Body of pancreas (tissue), 4 donors: ENCODE data around the gene GSTA2. TPM values are rescaled to one million over a fixed set of nuclear protein-coding genes. Genes with fewer than 3 reads are reported as not detected.
"Not testable (repeated sequence)": the region's sequence is repeated elsewhere in the genome, so short reads cannot be mapped to it uniquely, and the experiment has no call there.

ENCODE experiments used
- ATAC-seq: fragments of 150-250 bp; one replicate; pipeline ENCODE4 v1.9.1; 2016
- DNase-seq, 4 donors: peaks; one replicate each; pipeline ENCODE4 v3.0.0-alpha.2; 2019
- H3K27ac ChIP-seq, 4 donors: fragments of 200-600 bp; sonication (generic); 1 replicate in 3 of 4; 2 replicates in 1 of 4; pipeline versions ENCODE4 v1.5.1 to v1.6.1; 2016 to 2019; ENCODE audit warnings: mild to moderate bottlenecking in 1 of 4, mixed read lengths in 1 of 4, moderate library complexity in 1 of 4
- H3K27me3 ChIP-seq, 2 donors: fragments of 200-600 bp; sonication (generic); one replicate each; pipeline ENCODE4 v1.6.0; 2016; ENCODE audit warnings: mild to moderate bottlenecking in 1 of 2
- H3K36me3 ChIP-seq, 2 donors: fragments of 200-600 bp; sonication (generic); replicated peaks in 1 of 2; 2 replicates each; pipeline ENCODE4 v1.5.1; 2016; ENCODE audit warnings: low read depth in 2 of 2; ENCODE audit not compliant: insufficient read depth in 1 of 2
- H3K4me1 ChIP-seq: fragments of 200-600 bp; sonication (generic); one replicate; pipeline ENCODE4 v1.6.0; 2016
- H3K4me3 ChIP-seq, 2 donors: fragments of 200-600 bp; sonication (generic); 1 replicate in 1 of 2; 2 replicates in 1 of 2; pipeline ENCODE4 v1.5.1; 2016 to 2019
- H3K9me3 ChIP-seq, 3 donors: fragments of 200-600 bp; sonication (generic); 1 replicate in 2 of 3; 2 replicates in 1 of 3; pipeline ENCODE4 v1.5.1; 2016
- CTCF ChIP-seq, 7 experiments: fragments of 450-650 bp in 4 of 7; fragments of 200-600 bp in 3 of 7; sonication (generic) in 3 of 7; IDR thresholded peaks; one replicate each; pipeline ENCODE4 v1.5.1; 2016 to 2019; ENCODE audit warnings: antibody characterized with exemption in 7 of 7
- POLR2A ChIP-seq, 3 donors: fragments of 450-650 bp; IDR thresholded peaks; one replicate each; pipeline ENCODE4 v1.6.1; 2016; ENCODE audit warnings: antibody characterized with exemption in 3 of 3, mild to moderate bottlenecking in 2 of 3
- WGBS, 2 donors: methylation state at CpG; one replicate each; pipeline ENCODE4 v1.1.5; 2017; 5-methylcytosine and 5-hydroxymethylcytosine counted together
- intact Hi-C: fragments of 100-400 bp; cut with DNase I; formaldehyde crosslinking; loops from one replicate; pipeline ENCODE4 v1.15.1; 2023
- total RNA-seq, 2 donors: library from RNA; depleted of rRNA; stranded (reverse); fragments of >200 nt; gene quantifications; one replicate each; pipeline ENCODE4 v1.1.0, GENCODE V29; 2016

GSTA2 gene
- total RNA-seq, 2 donors from 2014 or later, result 73.7 to 76.1 TPM

DNA sequence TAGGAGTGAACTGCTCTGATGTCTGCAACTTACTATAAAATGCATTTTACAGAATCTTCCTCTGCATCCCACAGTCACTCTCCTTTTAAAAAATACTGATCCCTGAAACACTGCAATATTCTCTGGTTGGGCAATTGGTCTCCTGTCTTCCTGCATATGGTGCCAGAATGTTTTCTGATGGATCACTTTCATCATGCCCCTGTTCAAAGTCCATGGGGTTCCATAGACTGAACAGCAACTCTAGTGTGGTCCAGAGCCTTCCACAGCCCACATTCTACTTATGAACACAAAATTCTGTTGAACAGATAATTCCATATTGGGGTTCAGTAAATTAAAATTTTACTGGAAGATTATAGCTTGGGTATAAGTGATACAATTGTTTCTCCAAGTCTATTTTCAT, 11.0 kb downstream of the GSTA2 start:
- DNase-seq (no peak), ATAC-seq (no peak)
- H3K4me3 ChIP-seq, result no peak overlapping the region
- peaks cover 25% of the 10 kb centered on the region for H3K4me1 ChIP-seq
- TF ChIP-seq CTCF (IDR thresholded peaks at IDR 0.05) (no peak), POLR2A (IDR thresholded peaks at IDR 0.05) (no peak)
- H3K27me3 ChIP-seq, result no peaks in the 10 kb centered on the region
- H3K9me3 ChIP-seq, result no peaks in the 10 kb centered on the region
- H3K27ac ChIP-seq, result peak overlapping the region in 1 of 4 donors; percentile 5
- peaks cover 13 to 14% of the 10 kb centered on the region in 2 donors for H3K36me3 ChIP-seq
- intact Hi-C loops, result no loop called here

- WGBS, 2 donors, result 29 to 32% methylated on average over 2 of the region's 2 CpGs
- H3K4me3 ChIP-seq, result no peak overlapping the region
- H3K27ac ChIP-seq, result peak overlapping the region in 2 of 4 donors; percentile 31 to 85
- peaks cover 13 to 14% of the 10 kb centered on the region in 2 donors for H3K36me3 ChIP-seq
- H3K4me1 ChIP-seq, result peaks cover 51% of the 10 kb centered on the region
- no peak for TF ChIP-seq CTCF (IDR thresholded peaks at IDR 0.05)
- no peak for TF ChIP-seq POLR2A (IDR thresholded peaks at IDR 0.05)
- H3K27me3 ChIP-seq, result no peaks in the 10 kb centered on the region
- DNase-seq (no peak), ATAC-seq (no peak)
- intact Hi-C loops, result no loop called here
- H3K9me3 ChIP-seq, result no peaks in the 10 kb centered on the region
Measured at GRCh38 chr6:52749556-52750152, 13.6 kb downstream of the GSTA2 start.

DNA sequence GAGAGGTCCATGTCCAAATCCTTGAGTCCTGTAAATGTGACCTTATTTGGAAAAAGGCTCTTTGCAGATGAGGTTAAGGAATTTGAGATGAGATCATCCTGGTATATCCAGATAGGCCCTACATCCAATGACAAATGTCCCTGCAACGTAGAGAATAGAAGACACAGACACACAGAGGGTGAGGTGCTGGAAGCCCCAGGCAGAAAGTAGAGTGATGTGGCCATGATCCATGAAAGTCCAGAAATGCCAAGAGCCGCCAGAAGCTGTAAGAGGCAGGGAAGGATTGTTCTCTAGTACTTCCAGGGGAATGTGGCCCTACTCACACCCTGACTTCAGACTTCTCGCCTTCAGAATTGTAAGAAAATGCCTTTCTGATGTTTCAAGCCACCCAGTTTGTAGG, 16.0 kb downstream of the GSTA2 start:
- peak; percentile 4 for ATAC-seq
- intact Hi-C loops, DNase-seq, H3K36me3 ChIP-seq, H3K27me3 ChIP-seq, H3K4me3 ChIP-seq, H3K9me3 ChIP-seq: not testable (repeated sequence)
- WGBS, 2 donors, result 44 to 48% methylated on average over 3 of the region's 3 CpGs
- Histone ChIP-seq H3K4me1 (peaks cover 64% of the 10 kb centered on the region), H3K27ac (peak overlapping the region in 3 of 4 donors; percentile 75 to 85 (median 79))

GRCh38 chr6:52746213-52746612, 17.1 kb downstream of the GSTA2 start:
- no peak for TF ChIP-seq POLR2A (IDR thresholded peaks at IDR 0.05)
- no peak for TF ChIP-seq CTCF (IDR thresholded peaks at IDR 0.05)
- ATAC-seq, result peak; percentile 87
- peak; percentile 22 to 77 (median 57) for DNase-seq
- Histone ChIP-seq H3K27ac (peak overlapping the region; percentile 58 to 85 (median 77)), H3K4me3 (no peak overlapping the region), H3K27me3 (no peaks in the 10 kb centered on the region), H3K4me1 (peaks cover 64% of the 10 kb centered on the region), H3K9me3 (no peaks in the 10 kb centered on the region), H3K36me3 (no peaks in the 10 kb centered on the region)
- intact Hi-C loops, result no loop called here
- 10 to 19% methylated on average over 4 of the region's 4 CpGs for WGBS, 2 donors

DNA sequence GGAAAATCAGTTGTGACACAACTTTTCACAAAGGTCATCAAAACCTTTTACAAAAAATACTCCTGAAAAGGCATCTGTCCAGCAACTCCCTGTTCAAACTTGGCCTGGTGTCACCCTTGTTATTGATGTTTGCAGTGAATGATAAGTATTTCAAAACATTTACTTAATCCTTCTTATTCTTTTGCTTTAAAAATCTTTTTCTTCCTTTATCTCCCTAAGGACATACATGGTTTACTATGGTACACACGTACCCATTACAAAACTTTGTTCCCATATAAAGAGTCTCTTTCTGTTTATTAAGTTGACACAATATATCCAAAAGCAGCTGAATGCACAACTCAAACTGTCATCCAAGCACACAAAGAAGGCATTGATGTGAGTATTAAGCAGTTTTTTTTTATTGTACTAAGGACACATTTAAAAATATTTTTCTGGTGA, 17.5 kb downstream of the GSTA2 start:
- TF ChIP-seq POLR2A (IDR thresholded peaks at IDR 0.05) (no peak), CTCF (IDR thresholded peaks at IDR 0.05) (no peak)
- 8 to 29% methylated on average over 1 of the region's 1 CpG for WGBS, 2 donors
- H3K36me3 ChIP-seq, result no peaks in the 10 kb centered on the region
- no peaks in the 10 kb centered on the region for H3K9me3 ChIP-seq
- intact Hi-C loops, result no loop called here
- DNase-seq (peak in 2 of 4 donors; percentile 40 to 44), ATAC-seq (peak; percentile 46)
- no peak overlapping the region for H3K4me3 ChIP-seq
- no peaks in the 10 kb centered on the region for H3K27me3 ChIP-seq
- H3K27ac ChIP-seq, result peak overlapping the region; percentile 58 to 85 (median 77)
- H3K4me1 ChIP-seq, result peaks cover 64% of the 10 kb centered on the region
